Endothelial cell of umbilical vein (primary cell): ENCODE measurements around the gene ATP13A3.

ENCODE experiments used
- CTCF ChIP-seq, 2 donors: IDR thresholded peaks; 1 replicate in 1 of 2; 2 replicates in 1 of 2; pipeline ENCODE4 v1.5.1; 2011; ENCODE audit warnings: low read length in 2 of 2, mild to moderate bottlenecking in 2 of 2, moderate library complexity in 2 of 2, control low read depth in 1 of 2, inconsistent platforms in 1 of 2, low read depth in 1 of 2; ENCODE audit not compliant: insufficient read depth in 1 of 2; ENCODE audit errors: extremely low read depth in 1 of 2
- FOS ChIP-seq: IDR thresholded peaks from 2 replicates; pipeline ENCODE4 v1.6.1; 2011; ENCODE audit warnings: mild to moderate bottlenecking, low read length, moderate library complexity, borderline replicate concordance; ENCODE audit not compliant: insufficient read depth
- GATA2 ChIP-seq: IDR thresholded peaks from 2 replicates; pipeline ENCODE4 v1.7.0; 2011; ENCODE audit warnings: low read depth, mild to moderate bottlenecking, moderate library complexity, mixed read lengths, low read length; ENCODE audit not compliant: insufficient read length, insufficient read depth
- POLR2A ChIP-seq: IDR thresholded peaks from 2 replicates; pipeline ENCODE4 v1.6.1; 2012; ENCODE audit warnings: low read depth, mild to moderate bottlenecking, control low read depth, low read length
- POLR2AphosphoS5 ChIP-seq: IDR thresholded peaks from 2 replicates; pipeline ENCODE4 v1.6.1; 2012; ENCODE audit warnings: low read depth, mild to moderate bottlenecking, control low read depth, low read length, moderate library complexity; ENCODE audit not compliant: insufficient read depth

GRCh38 chr3:194475138-194475932 is 11.5 kb downstream of the ATP13A3 start:
- TF ChIP-seq POLR2A (no peak), POLR2AphosphoS5 (no peak), CTCF (IDR thresholded peaks at IDR 0.05; ENCODE audit: extremely low read depth in 1 of 2, insufficient read depth in 1 of 2, low read depth in 1 of 2, low read length in 2 of 2) (no peak), FOS (no peak), GATA2 (no peak)
